B cell (primary cell): Measurements from ENCODE around the gene CERS6.

Experiments used
- EZH2 ChIP-seq: IDR thresholded peaks from 2 replicates; pipeline ENCODE4 v1.6.1; 2012; ENCODE audit warnings: borderline replicate concordance, low read depth, mild to moderate bottlenecking, moderate library complexity, low read length; ENCODE audit not compliant: insufficient read depth, poor library complexity, severe bottlenecking
- TF ChIP-seq, protein P1 (sequence below): fragments of 200-600 bp; IDR thresholded peaks from one replicate; pipeline ENCODE4 v1.8.0; 2022; ENCODE audit warnings: antibody characterized with exemption, mild to moderate bottlenecking

DNA sequence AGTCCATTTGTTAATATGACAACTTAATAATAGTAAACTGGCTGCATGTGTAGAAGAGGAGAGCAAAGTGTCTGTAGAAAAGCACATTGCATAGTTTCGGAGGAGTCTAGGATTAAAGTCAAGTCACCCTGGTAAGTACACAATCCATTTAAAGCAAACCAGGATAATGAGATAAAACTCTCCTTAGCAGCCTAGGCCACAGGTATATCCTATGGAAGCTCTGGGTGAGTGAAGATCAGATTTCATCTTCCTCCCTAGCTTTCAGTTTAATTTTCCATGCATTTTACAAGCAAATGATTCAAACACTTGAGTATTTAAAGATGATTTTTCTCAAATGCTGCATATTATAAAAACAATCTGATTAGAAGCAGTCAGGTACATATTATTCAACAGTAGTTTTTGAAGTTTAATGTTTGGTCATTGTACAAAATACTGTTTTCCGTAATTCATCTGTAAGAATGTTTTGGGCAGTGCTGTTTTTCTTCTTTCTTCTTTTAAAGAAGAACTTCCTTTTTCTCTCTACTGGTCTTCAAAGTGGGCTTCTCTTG lies 10.2 kb downstream of the CERS6 start:
- TF ChIP-seq, protein P1, sequence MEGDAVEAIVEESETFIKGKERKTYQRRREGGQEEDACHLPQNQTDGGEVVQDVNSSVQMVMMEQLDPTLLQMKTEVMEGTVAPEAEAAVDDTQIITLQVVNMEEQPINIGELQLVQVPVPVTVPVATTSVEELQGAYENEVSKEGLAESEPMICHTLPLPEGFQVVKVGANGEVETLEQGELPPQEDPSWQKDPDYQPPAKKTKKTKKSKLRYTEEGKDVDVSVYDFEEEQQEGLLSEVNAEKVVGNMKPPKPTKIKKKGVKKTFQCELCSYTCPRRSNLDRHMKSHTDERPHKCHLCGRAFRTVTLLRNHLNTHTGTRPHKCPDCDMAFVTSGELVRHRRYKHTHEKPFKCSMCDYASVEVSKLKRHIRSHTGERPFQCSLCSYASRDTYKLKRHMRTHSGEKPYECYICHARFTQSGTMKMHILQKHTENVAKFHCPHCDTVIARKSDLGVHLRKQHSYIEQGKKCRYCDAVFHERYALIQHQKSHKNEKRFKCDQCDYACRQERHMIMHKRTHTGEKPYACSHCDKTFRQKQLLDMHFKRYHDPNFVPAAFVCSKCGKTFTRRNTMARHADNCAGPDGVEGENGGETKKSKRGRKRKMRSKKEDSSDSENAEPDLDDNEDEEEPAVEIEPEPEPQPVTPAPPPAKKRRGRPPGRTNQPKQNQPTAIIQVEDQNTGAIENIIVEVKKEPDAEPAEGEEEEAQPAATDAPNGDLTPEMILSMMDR = no peak
- no peak for TF ChIP-seq EZH2
